ENCODE results near the gene BIN1. TPM values are rescaled to one million over a fixed set of nuclear protein-coding genes. Genes with fewer than 3 reads are reported as not detected.

The BIN1 gene
- total RNA-seq, 1 donor from 2014 or later = 11.8 TPM

- TF ChIP-seq CTCF (IDR thresholded peaks at IDR 0.05; ENCODE audit: insufficient read depth, low read length, severe bottlenecking) = no peak
- no peaks in the 10 kb centered on the region for H3K36me3 ChIP-seq (ENCODE audit: control insufficient read depth, insufficient read depth, low read length)
- FAIRE-seq (no peak), DNase-seq (ENCODE audit: low read depth) (no peak)
- no peak overlapping the region for H3K4me3 ChIP-seq (ENCODE audit: low read depth, low read length)
- H3K27me3 ChIP-seq (ENCODE audit: control insufficient read depth, insufficient read depth, low read length) = no peaks in the 10 kb centered on the region
Measured at GRCh38 chr2:127022817-127023216, 84.1 kb downstream of the BIN1 start.

- Histone ChIP-seq H3K4me3 (ENCODE audit: low read depth, low read length) (no peak overlapping the region), H3K36me3 (ENCODE audit: control insufficient read depth, insufficient read depth, low read length) (no peaks in the 10 kb centered on the region), H3K27me3 (ENCODE audit: control insufficient read depth, insufficient read depth, low read length) (no peaks in the 10 kb centered on the region)
- FAIRE-seq (no peak), DNase-seq (ENCODE audit: low read depth) (no peak)
- TF ChIP-seq CTCF (IDR thresholded peaks at IDR 0.05; ENCODE audit: insufficient read depth, low read length, severe bottlenecking) = no peak
Measured at GRCh38 chr2:127020536-127020935, 86.4 kb downstream of the BIN1 start.

GRCh38 chr2:127017548-127017947 is 89.4 kb downstream of the BIN1 start:
- Histone ChIP-seq H3K27me3 (ENCODE audit: control insufficient read depth, insufficient read depth, low read length) (no peaks in the 10 kb centered on the region), H3K36me3 (ENCODE audit: control insufficient read depth, insufficient read depth, low read length) (no peaks in the 10 kb centered on the region), H3K4me3 (ENCODE audit: low read depth, low read length) (no peak overlapping the region)
- DNase-seq (ENCODE audit: low read depth) (no peak), FAIRE-seq (no peak)
- TF ChIP-seq CTCF (IDR thresholded peaks at IDR 0.05; ENCODE audit: insufficient read depth, low read length, severe bottlenecking) = no peak

GRCh38 chr2:127016329-127016728 is 90.6 kb downstream of the BIN1 start:
- no peaks in the 10 kb centered on the region for H3K27me3 ChIP-seq (ENCODE audit: control insufficient read depth, insufficient read depth, low read length)
- no peak overlapping the region for H3K4me3 ChIP-seq (ENCODE audit: low read depth, low read length)
- DNase-seq (ENCODE audit: low read depth) = no peak
- H3K36me3 ChIP-seq (ENCODE audit: control insufficient read depth, insufficient read depth, low read length) = no peaks in the 10 kb centered on the region
- FAIRE-seq = no peak
- TF ChIP-seq CTCF (IDR thresholded peaks at IDR 0.05; ENCODE audit: insufficient read depth, low read length, severe bottlenecking) = no peak

GRCh38 chr2:127015106-127015910 is 91.6 kb downstream of the BIN1 start:
- no peaks in the 10 kb centered on the region for H3K27me3 ChIP-seq (ENCODE audit: control insufficient read depth, insufficient read depth, low read length)
- no peak overlapping the region for H3K4me3 ChIP-seq (ENCODE audit: low read depth, low read length)
- TF ChIP-seq CTCF (IDR thresholded peaks at IDR 0.05; ENCODE audit: insufficient read depth, low read length, severe bottlenecking) = no peak
- FAIRE-seq = no peak
- no peaks in the 10 kb centered on the region for H3K36me3 ChIP-seq (ENCODE audit: control insufficient read depth, insufficient read depth, low read length)
- DNase-seq (ENCODE audit: low read depth) = peak; percentile 31

- H3K27me3 ChIP-seq (ENCODE audit: control insufficient read depth, insufficient read depth, low read length) = no peaks in the 10 kb centered on the region
- no peaks in the 10 kb centered on the region for H3K36me3 ChIP-seq (ENCODE audit: control insufficient read depth, insufficient read depth, low read length)
- H3K4me3 ChIP-seq (ENCODE audit: low read depth, low read length) = no peak overlapping the region
- DNase-seq (ENCODE audit: low read depth) (peak; percentile 100), FAIRE-seq (peak; percentile 96)
- no peak for TF ChIP-seq CTCF (IDR thresholded peaks at IDR 0.05; ENCODE audit: insufficient read depth, low read length, severe bottlenecking)
Measured at GRCh38 chr2:127014630-127015029, 92.3 kb downstream of the BIN1 start.

Measured in bronchial epithelial cell (primary cell).